ENCODE measurements around the gene GOPC. TPM values are rescaled to one million over a fixed set of nuclear protein-coding genes. Genes with fewer than 3 reads are reported as not detected.

GOPC gene
- total and polyA plus RNA-seq, 12 donors: 12.3 to 35.3 (median 20.1) TPM

DNA sequence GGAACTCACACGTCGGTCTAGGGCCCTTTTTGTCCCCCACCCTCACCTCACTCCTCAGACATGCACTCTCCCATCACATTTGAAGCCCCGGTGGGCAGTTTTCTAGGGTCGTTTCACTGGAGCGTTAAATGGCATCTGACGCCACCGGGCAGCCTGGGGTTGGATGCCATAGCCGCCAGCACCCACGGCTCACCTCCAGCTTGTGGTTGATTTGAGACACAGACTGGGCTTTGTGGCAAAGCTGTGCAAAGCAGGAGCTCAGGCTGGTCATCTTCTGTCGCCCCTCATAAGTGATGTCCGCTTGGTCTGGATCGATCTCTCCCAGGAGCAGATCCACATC is 530 bp downstream of the GOPC start:
- Histone ChIP-seq H3K4me3 (peak overlapping the region; percentile 82 to 99 (median 90)), H3K27me3 (no peaks in the 10 kb centered on the region), H3K4me1 (replicated peaks in 1 of 2) (peaks cover 12 to 28% of the 10 kb centered on the region in 2 donors), H3K27ac (peak overlapping the region in 4 of 5 donors; percentile 66 to 89 (median 78)), H3K9me3 (replicated peaks in 1 of 3) (no peaks in the 10 kb centered on the region), H3K36me3 (replicated peaks in 1 of 2) (no peaks in the 10 kb centered on the region)
- TF ChIP-seq POLR2A (IDR thresholded peaks at IDR 0.05) (no peak), CTCF (IDR thresholded peaks at IDR 0.05) (no peak)
- DNase-seq: peak in 2 of 7 donors; percentile 19 to 56
- intact Hi-C loops (cut with DNase I): loop anchor here in 1 of 2 donors (10.0 kb wide), 1 partner anchor 47 kb away; no protein-coding TSS in a partner anchor
- 0 to 10% (median 0%) methylated on average over 2 to 12 of the region's 12 CpGs for WGBS, 4 donors

DNA sequence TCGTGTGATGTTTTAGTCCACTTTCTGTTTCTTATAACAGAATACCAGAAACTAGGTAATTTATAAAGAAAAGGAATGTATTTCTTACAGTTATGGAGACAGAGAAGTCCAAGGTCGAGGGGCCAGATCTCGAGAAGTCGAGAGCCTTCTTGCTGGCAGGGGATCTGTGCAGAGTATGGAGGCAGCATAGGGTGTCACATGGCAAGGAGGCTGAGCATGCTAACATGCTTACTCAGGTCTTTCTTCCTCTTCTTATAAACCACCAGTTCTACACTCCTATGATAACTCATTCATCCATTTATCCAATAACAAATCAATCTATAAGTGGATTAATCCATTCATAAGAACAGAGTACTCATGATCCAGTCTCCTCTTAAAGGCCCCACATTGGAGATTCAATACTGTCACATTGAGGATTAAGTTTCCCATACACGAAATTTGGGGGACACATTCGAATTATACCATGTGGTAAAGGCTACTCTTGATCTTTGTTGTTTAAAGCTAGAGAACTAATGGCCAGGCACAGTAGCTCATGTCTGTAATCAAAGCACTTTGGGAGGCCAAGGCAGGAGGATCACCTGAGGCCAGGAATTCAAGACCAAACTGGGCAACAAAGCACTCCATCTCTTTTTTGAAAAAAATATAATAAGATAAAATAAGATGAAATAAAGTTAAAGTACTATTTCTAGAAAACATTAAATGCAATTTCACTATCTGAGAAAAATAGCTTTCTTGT is 2.1 kb downstream of the GOPC start:
- TF ChIP-seq POLR2A (IDR thresholded peaks at IDR 0.05): no peak
- TF ChIP-seq CTCF (IDR thresholded peaks at IDR 0.05): no peak
- DNase-seq: peak in 2 of 7 donors; percentile 13 to 18
- no peak overlapping the region for H3K27ac ChIP-seq
- no peaks in the 10 kb centered on the region for H3K27me3 ChIP-seq
- peaks cover 12 to 28% of the 10 kb centered on the region in 2 donors for H3K4me1 ChIP-seq (replicated peaks in 1 of 2)
- WGBS, 4 donors: 60 to 72% (median 69%) methylated on average over 6 of the region's 6 CpGs
- H3K36me3 ChIP-seq (replicated peaks in 1 of 2): no peaks in the 10 kb centered on the region
- H3K9me3 ChIP-seq (replicated peaks in 1 of 3): no peaks in the 10 kb centered on the region
- intact Hi-C loops (cut with DNase I): loop anchor here in 1 of 2 donors (10.0 kb wide), 1 partner anchor 45 kb away; no protein-coding TSS in a partner anchor
- H3K4me3 ChIP-seq: peak overlapping the region in 1 of 4 donors; percentile 96

GRCh38 chr6:117597755-117598154 is 4.6 kb downstream of the GOPC start:
- no peak for DNase-seq
- no peak for TF ChIP-seq POLR2A (IDR thresholded peaks at IDR 0.05)
- Histone ChIP-seq H3K4me3 (no peak overlapping the region), H3K36me3 (replicated peaks in 1 of 2) (no peaks in the 10 kb centered on the region), H3K27ac (no peak overlapping the region), H3K9me3 (replicated peaks in 1 of 3) (no peaks in the 10 kb centered on the region), H3K27me3 (no peaks in the 10 kb centered on the region), H3K4me1 (replicated peaks in 1 of 2) (peaks cover 12 to 45% of the 10 kb centered on the region in 2 donors)
- intact Hi-C loops (cut with DNase I): no loop called here
- WGBS, 4 donors: 90 to 98% (median 97%) methylated on average over 2 of the region's 2 CpGs

- Histone ChIP-seq H3K4me1 (replicated peaks in 1 of 2) (peaks cover 8 to 36% of the 10 kb centered on the region in 2 donors), H3K4me3 (no peak overlapping the region), H3K36me3 (replicated peaks in 1 of 2) (no peaks in the 10 kb centered on the region), H3K9me3 (replicated peaks in 1 of 3) (no peaks in the 10 kb centered on the region), H3K27ac (no peak overlapping the region), H3K27me3 (no peaks in the 10 kb centered on the region)
- intact Hi-C loops (cut with DNase I): no loop called here
- no peak for DNase-seq
- no peak for TF ChIP-seq POLR2A (IDR thresholded peaks at IDR 0.05)
- WGBS, 4 donors: 94 to 100% (median 97%) methylated on average over 2 of the region's 2 CpGs
Measured at GRCh38 chr6:117595099-117595923, 7.0 kb downstream of the GOPC start.
